Erythroblast (primary cell): ENCODE measurements around the gene NBEA.
A peak's percentile ranks its signal among the peaks of the same experiment; 100 is the strongest.
"Not testable (repeated sequence)": the region's sequence is repeated elsewhere in the genome, so short reads cannot be mapped to it uniquely, and the experiment has no call there.

Experiments
- DNase-seq, 2 experiments: peaks; one replicate each; lab custom pipeline; 2025; lab: John Stamatoyannopoulos, UW
- GATA1 ChIP-seq: IDR thresholded peaks from 2 replicates; pipeline ENCODE4 v1.6.1; 2011; ENCODE audit warnings: low read depth, mild to moderate bottlenecking, control low read depth, low read length, moderate library complexity
- POLR2A ChIP-seq: IDR thresholded peaks from 2 replicates; pipeline ENCODE4 v1.6.1; 2011; ENCODE audit warnings: mild to moderate bottlenecking, low read length

NBEA gene, protein sequence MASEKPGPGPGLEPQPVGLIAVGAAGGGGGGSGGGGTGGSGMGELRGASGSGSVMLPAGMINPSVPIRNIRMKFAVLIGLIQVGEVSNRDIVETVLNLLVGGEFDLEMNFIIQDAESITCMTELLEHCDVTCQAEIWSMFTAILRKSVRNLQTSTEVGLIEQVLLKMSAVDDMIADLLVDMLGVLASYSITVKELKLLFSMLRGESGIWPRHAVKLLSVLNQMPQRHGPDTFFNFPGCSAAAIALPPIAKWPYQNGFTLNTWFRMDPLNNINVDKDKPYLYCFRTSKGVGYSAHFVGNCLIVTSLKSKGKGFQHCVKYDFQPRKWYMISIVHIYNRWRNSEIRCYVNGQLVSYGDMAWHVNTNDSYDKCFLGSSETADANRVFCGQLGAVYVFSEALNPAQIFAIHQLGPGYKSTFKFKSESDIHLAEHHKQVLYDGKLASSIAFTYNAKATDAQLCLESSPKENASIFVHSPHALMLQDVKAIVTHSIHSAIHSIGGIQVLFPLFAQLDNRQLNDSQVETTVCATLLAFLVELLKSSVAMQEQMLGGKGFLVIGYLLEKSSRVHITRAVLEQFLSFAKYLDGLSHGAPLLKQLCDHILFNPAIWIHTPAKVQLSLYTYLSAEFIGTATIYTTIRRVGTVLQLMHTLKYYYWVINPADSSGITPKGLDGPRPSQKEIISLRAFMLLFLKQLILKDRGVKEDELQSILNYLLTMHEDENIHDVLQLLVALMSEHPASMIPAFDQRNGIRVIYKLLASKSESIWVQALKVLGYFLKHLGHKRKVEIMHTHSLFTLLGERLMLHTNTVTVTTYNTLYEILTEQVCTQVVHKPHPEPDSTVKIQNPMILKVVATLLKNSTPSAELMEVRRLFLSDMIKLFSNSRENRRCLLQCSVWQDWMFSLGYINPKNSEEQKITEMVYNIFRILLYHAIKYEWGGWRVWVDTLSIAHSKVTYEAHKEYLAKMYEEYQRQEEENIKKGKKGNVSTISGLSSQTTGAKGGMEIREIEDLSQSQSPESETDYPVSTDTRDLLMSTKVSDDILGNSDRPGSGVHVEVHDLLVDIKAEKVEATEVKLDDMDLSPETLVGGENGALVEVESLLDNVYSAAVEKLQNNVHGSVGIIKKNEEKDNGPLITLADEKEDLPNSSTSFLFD (N-terminal part only)

DNA sequence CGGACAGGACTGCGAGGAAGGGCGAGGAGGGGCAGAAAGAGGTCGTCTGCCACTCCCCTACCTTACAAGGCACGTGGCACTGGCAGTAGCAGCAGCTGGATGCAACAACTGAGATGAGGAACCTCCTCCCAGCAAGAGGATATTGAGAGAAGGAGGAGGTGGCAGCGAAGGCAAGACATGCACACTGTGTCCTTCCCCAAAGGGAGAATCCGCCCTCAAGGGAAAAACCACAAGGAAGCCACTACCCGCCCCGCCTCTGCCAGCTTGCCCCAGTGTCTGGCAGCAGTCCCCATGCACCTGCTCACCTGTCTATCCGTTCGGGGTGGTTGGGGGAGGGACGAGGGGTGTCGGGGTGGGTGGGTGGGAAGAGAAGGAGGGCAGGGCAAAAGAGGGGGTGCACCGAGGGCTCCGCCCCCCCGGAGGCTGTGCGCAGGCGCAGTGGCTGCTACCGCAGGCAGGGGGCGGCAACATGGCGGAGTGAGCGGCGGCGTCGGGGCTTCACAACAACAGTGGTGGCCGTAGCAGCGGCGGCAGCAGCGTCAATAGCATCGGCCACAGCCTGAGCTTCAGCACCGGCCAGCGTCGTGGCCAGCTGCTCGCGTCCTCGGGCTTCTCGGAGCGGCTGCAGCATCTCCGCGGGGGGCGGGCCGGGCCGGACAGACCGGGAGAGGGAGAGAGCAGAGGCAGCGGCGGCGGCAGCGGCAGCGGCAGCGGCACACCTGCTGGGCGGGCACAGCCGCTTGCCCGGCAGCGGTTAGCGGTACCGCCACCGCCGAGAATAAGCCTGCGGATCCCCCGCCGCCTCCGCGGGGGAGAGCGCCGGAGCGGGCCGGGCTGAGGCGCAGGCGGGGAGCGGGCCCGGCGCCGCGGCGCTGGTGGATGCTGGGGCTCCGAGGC lies at the start of gene NBEA:
TSS of gene NBEA (plus strand) at position 436 of the 897 bp plus-strand sequence. CDS start 551 bp downstream, outside the sequence.
- TF ChIP-seq GATA1 (no peak), POLR2A (no peak)
- peak; percentile 31 to 49 for DNase-seq

DNA sequence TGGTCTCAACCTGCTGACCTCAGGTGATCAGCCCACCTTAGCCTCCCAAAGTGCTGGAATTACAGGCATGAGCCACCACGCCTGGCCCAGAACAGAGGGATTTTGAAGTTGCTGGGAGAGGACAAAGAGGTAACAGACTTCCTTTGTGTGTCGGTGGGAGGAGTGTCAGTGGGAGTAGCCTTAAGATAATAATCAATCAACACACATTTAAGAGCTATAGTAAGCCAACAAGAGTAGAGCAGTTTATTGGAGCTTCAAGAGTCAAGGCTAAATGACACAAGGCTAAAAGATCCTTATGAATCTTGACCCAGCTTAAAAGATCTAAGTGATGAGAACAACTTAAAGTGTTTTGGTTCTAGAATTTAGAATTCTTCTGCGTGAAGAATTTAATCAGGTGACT lies 47.3 kb upstream of the NBEA start:
- TF ChIP-seq GATA1 (no peak), POLR2A (no peak)
- no peak for DNase-seq

GRCh38 chr13:34897220-34897619 lies 44.9 kb upstream of the NBEA start:
- no peak for DNase-seq
- no peak for TF ChIP-seq POLR2A
- no peak for TF ChIP-seq GATA1

GRCh38 chr13:34899888-34900287 lies 42.2 kb upstream of the NBEA start:
- DNase-seq: no peak
- no peak for TF ChIP-seq POLR2A
- no peak for TF ChIP-seq GATA1

DNA sequence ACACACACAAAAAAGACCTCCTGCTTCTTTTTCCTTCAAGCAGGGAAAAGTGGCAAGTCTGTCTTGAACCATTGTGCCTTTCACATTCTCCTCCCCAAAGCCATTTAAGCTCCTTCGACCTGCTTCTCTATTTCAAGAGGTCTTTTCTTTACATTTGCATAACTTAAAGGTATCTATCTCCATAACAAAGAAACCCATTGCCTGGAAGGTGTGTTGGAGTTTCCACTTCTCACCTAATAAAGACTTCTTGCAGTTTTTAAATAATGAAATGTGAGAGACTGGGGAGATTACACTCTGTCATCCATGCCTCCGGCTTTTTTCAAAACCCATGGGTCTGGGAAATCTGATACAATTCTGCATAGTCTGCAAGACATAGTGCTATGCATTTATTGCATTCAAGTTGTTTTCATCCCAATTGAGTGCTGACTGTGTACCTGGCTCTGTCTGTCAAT lies 41.8 kb upstream of the NBEA start:
- TF ChIP-seq GATA1 (no peak), POLR2A (no peak)
- no peak for DNase-seq

- TF ChIP-seq POLR2A (no peak), GATA1 (no peak)
- no peak for DNase-seq
Observed at GRCh38 chr13:34901572-34901971, 40.5 kb upstream of the NBEA start.

- no peak for DNase-seq
- no peak for TF ChIP-seq POLR2A
Observed at GRCh38 chr13:34911159-34911558, 30.9 kb upstream of the NBEA start.

GRCh38 chr13:34913040-34913439 lies 29.0 kb upstream of the NBEA start:
- no peak for TF ChIP-seq POLR2A
- TF ChIP-seq GATA1: no peak
- no peak for DNase-seq

DNA sequence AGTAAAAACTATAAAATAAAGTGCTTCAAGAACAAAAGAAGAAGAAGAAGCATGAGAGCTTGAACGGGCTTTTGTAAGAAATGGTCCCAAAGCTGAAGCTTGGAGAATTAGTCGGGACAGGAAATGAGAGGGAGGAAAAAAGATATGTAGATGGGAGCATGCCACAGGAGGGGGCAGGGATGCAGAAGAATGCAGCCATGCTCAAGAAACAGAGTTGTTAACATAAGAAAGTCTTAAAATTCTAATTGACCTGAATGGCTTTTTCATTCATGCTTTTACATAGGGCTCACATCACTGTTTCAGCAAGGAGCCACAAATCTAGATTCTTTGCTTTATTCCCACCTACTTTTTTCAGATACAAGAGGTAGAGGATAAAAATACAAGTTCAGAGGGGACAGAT lies 27.7 kb upstream of the NBEA start:
- TF ChIP-seq POLR2A: no peak
- no peak for DNase-seq

DNA sequence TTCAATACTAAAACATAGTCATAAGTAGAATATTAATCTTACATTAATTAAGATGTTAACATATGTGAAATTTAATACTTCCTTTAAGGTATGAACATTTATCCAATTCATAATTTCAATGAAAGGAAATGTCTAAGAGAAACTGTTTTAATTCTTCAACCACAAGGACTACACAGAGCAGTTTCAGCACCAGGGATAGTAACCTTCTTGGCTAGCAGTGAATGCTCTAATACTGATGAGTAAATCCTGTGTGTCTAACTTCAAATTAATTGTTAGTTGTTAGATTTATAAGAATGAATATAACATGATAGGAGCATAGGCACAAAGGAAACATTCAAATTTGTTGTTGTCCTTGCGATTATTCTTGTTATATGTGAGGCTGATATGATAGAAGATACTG lies 15.6 kb upstream of the NBEA start:
- DNase-seq: no peak
- TF ChIP-seq GATA1: no peak
- TF ChIP-seq POLR2A: no peak

DNA sequence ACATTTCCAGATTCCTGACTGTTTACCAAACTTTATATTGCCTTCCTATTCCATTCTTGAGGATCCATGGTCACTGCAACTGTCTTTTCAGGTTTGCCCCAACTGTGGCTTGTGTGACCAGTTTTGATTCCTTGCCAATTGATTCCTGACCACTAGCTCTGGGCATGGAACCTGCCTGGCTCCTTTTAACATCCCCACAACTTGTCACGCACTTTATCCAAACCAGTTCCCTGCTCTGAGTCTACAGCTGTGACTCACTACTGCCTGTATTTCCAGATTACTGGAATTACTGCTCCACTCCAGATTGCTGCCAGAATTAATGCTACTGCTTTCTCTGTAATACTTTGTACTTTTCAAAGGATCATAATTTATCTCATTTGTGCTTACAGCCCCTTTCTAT lies 13.4 kb upstream of the NBEA start:
- not testable (repeated sequence) for DNase-seq

DNA sequence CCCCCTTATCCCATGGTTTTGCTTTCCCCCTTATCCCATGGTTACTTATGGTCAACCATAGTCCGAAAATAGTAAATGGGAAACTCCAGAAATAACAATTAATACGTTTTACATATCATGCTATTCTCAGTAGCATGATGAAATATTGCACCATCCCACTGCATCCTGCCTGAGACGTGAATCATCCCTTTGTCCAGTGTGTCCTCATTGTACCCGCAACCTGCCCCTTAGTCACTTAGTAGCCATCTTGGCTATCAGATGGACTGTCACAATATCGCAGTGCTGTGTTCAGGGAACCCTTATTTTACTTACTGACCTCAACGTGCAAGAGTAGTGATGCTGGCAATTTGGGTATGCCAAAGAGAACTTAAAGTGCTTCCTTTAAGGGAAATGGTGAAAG lies 10.5 kb upstream of the NBEA start:
- DNase-seq: no peak
- no peak for TF ChIP-seq GATA1
- no peak for TF ChIP-seq POLR2A

- no peak for DNase-seq
- TF ChIP-seq POLR2A (no peak), GATA1 (no peak)
Observed at GRCh38 chr13:34933349-34933748, 8.7 kb upstream of the NBEA start.
